Esophagus squamous epithelium (tissue), 5 donors: ENCODE results near the gene OPA3. TPM values are rescaled to one million over a fixed set of nuclear protein-coding genes. Genes with fewer than 3 reads are reported as not detected.

Experiments
- DNase-seq: peaks from one replicate; lab custom pipeline; 2025; lab: John Stamatoyannopoulos, UW
- H3K27ac ChIP-seq, 4 donors: fragments of 200-600 bp; sonication (generic); one replicate each; pipeline ENCODE4 v1.5.1; 2016 to 2019; ENCODE audit warnings: mild to moderate bottlenecking in 1 of 4
- H3K27me3 ChIP-seq, 4 donors: fragments of 200-600 bp; sonication (generic); 1 replicate in 3 of 4; 2 replicates in 1 of 4; pipeline versions ENCODE4 v1.5.1 to v1.6.0; 2017 to 2021; ENCODE audit warnings: antibody characterized with exemption in 1 of 4
- H3K36me3 ChIP-seq, 3 donors: fragments of 200-600 bp; sonication (generic); one replicate each; pipeline ENCODE4 v1.5.1; 2016 to 2019
- H3K4me1 ChIP-seq, 3 donors: fragments of 200-600 bp; sonication (generic); one replicate each; pipeline ENCODE4 v1.5.1; 2017 to 2019
- H3K4me3 ChIP-seq, 4 donors: fragments of 200-600 bp; sonication (generic); 1 replicate in 3 of 4; 2 replicates in 1 of 4; pipeline ENCODE4 v1.5.1; 2016 to 2019; ENCODE audit warnings: mild to moderate bottlenecking in 2 of 4, moderate library complexity in 1 of 4
- H3K9me3 ChIP-seq, 3 donors: fragments of 200-600 bp; sonication (generic); one replicate each; pipeline ENCODE4 v1.5.1; 2016 to 2019
- CTCF ChIP-seq, 6 experiments: fragments of 450-650 bp in 4 of 6; fragments of 200-600 bp in 2 of 6; sonication (generic) in 2 of 6; IDR thresholded peaks; one replicate each; pipeline ENCODE4 v1.5.1; 2016 to 2019; ENCODE audit warnings: antibody characterized with exemption in 6 of 6, mild to moderate bottlenecking in 4 of 6, moderate library complexity in 4 of 6
- POLR2A ChIP-seq, 4 donors: fragments of 450-650 bp; IDR thresholded peaks; one replicate each; pipeline ENCODE4 v1.6.1; 2017; ENCODE audit warnings: antibody characterized with exemption in 4 of 4, mild to moderate bottlenecking in 4 of 4, moderate library complexity in 3 of 4
- WGBS, 2 donors: methylation state at CpG; one replicate each; pipeline ENCODE4 v1.1.5; 2018; 5-methylcytosine and 5-hydroxymethylcytosine counted together
- intact Hi-C: fragments of 100-400 bp; cut with DNase I; formaldehyde crosslinking; loops from one replicate; pipeline ENCODE4 v1.15.0; 2022
- total RNA-seq, 4 donors: library from RNA; depleted of rRNA; stranded (reverse); fragments of >200 nt; gene quantifications; one replicate each; pipeline ENCODE4 v1.1.0, GENCODE V29; 2016
- donor health status: DM: yes; HTN: yes; CAD: no.

The OPA3 gene
- total RNA-seq, 4 donors from 2014 or later: 4.7 to 12.4 (median 10.1) TPM

DNA sequence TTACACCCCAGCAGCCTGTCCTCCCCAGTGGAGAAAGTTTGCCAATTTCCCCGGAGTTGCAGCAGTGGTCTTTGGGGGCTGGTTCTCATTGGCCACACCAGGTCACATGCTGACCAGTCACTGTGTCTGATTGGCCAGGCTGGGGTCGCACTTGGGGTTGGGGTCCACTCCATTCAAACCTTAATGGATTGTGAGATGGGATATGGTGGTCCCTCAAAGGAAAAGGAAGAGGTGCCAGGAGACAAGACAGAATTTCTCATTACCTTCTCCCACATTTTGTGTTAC is 82.9 kb downstream of the OPA3 start:
- 72% methylated on average over 2 of the region's 2 CpGs; no CpG with 5 or more reads in 1 of the 2 donors for WGBS, 2 donors
- H3K4me3 ChIP-seq: no peak overlapping the region
- TF ChIP-seq POLR2A (IDR thresholded peaks at IDR 0.05) (no peak), CTCF (IDR thresholded peaks at IDR 0.05) (no peak)
- no peaks in the 10 kb centered on the region for H3K9me3 ChIP-seq
- no peak for DNase-seq
- H3K27ac ChIP-seq: peak overlapping the region in 1 of 4 donors; percentile 39
- H3K4me1 ChIP-seq: peaks cover 23 to 50% (median 29%) of the 10 kb centered on the region in 3 donors
- H3K36me3 ChIP-seq: no peaks in the 10 kb centered on the region
- intact Hi-C loops: no loop called here
- H3K27me3 ChIP-seq: peaks cover 0 to 12% (median 0%) of the 10 kb centered on the region in 4 donors

DNA sequence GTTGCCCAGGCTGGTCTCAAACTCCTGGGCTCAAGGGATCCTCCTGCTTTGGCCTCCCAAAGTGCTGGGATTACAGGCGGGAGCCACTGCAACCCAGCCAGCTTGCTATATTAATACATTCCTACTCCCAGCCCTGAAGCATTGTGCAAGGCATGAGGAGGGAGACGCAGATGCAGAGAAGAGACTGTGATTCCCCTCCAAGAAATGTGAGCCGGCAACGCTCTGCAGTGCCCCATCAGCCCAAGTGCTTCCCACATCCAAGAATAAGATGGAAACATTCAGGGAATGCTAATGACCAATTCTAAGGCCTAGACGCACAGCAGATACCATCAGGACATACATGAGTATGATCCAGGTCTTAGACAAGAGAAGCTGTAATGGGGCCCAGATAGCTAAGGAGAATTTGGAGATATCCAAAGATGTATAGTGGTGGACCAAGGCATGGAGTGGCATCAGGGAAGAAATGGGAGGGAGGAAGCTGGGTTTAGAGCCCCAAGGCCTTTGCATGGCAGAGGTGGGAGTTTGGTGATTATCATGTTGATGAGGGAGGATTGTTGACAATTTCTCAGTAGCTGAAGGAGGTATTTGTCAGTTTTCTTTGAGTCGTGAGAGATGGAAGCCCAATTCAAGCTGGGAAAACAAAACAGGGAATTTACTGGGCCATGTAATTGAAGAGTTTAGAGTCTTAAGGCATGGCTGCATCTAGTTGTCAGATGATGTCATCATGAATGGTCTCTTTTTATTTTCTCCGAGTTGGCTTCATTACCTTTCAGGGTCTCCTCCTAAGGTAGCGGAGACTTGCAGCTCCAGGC is 83.5 kb downstream of the OPA3 start:
- Histone ChIP-seq H3K9me3 (no peaks in the 10 kb centered on the region), H3K4me3 (no peak overlapping the region), H3K36me3 (no peaks in the 10 kb centered on the region), H3K27me3 (peaks cover 0 to 18% (median 0%) of the 10 kb centered on the region in 4 donors), H3K4me1 (peaks cover 29 to 54% (median 32%) of the 10 kb centered on the region in 3 donors), H3K27ac (no peak overlapping the region)
- intact Hi-C loops: no loop called here
- 78 to 90% methylated on average over 4 of the region's 8 CpGs for WGBS, 2 donors
- DNase-seq: no peak
- TF ChIP-seq CTCF (IDR thresholded peaks at IDR 0.05): no peak
- no peak for TF ChIP-seq POLR2A (IDR thresholded peaks at IDR 0.05)

DNA sequence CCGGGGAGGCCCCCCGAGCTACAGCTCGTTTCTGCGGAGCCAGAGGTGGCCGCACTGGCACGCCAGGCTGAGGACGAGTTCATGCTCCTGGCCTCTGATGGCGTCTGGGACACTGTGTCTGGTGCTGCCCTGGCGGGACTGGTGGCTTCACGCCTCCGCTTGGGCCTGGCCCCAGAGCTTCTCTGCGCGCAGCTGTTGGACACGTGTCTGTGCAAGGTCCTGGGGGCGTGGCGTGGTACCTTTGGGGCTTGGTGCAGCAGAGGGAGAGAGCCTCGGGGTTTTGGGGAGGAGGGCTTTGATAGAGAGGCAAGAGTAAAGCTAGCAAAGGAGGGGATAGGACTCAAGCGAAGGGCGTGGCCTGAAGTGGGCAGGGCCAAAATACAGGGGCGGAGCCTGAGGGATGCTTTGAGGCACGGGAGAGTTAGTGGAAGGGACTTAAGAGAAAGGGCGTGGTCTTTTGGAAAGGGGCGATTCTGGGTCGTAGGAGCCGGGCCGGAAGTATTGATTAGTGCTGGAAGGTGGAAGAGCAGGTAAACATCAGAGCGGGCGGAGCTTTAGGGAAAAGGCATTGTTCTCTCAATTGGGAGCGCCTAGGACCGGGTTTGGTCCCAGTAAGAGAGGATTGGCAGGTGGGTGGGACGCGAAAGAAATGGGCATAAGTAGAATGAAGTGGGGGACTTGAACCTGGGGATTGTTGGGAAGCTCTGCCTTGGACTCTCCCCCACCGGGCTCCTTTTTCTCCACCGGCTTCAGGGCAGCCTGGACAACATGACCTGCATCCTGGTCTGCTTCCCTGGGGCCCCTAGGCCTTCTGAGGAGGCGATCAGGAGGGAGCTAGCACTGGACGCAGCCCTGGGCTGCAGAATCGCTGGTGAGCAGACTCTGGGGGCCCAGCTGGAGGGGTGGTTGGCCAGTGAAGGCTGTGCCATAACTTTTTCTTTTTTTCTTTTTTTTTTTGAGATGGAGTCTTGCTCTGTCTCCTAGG is 85.1 kb downstream of the OPA3 start:
- no peak for DNase-seq

GRCh38 chr19:45498411-45499195 is 86.0 kb downstream of the OPA3 start, which contains the start of gene PPM1N:
PPM1N (plus strand) TSS chr19:45498443; CDS start chr19:45498473, 30 bp downstream.
- Histone ChIP-seq H3K36me3 (no peaks in the 10 kb centered on the region), H3K9me3 (no peaks in the 10 kb centered on the region), H3K4me1 (peaks cover 32 to 47% (median 36%) of the 10 kb centered on the region in 3 donors), H3K27me3 (peaks cover 0 to 28% (median 0%) of the 10 kb centered on the region in 4 donors), H3K27ac (peak within 1 kb of the TSS in 3 of 4 donors; percentile 50 to 73 (median 72)), H3K4me3 (peak within 1 kb of the TSS; percentile 7 to 79 (median 69))
- WGBS, 2 donors: 0 to 1% methylated on average over 9 to 15 of the region's 89 CpGs
- TF ChIP-seq POLR2A (IDR thresholded peaks at IDR 0.05): no peak
- peak in 3 of 6 experiments; percentile 7 to 37 (median 13) for TF ChIP-seq CTCF (IDR thresholded peaks at IDR 0.05)
- DNase-seq: no peak
- intact Hi-C loops: no loop called here

More for the DNA sequence above, 85.1 kb downstream of the OPA3 start:
- peak overlapping the region in 1 of 4 donors; percentile 26 for H3K27ac ChIP-seq
- WGBS, 2 donors: 23 to 24% methylated on average over 21 to 27 of the region's 37 CpGs
- no peaks in the 10 kb centered on the region for H3K36me3 ChIP-seq
- H3K4me3 ChIP-seq: peak overlapping the region in 3 of 4 donors; percentile 1 to 53 (median 44)
- H3K27me3 ChIP-seq: peaks cover 0 to 28% (median 0%) of the 10 kb centered on the region in 4 donors
- peaks cover 31 to 42% (median 32%) of the 10 kb centered on the region in 3 donors for H3K4me1 ChIP-seq
- TF ChIP-seq CTCF (IDR thresholded peaks at IDR 0.05) (peak in 1 of 6 experiments; percentile 4), POLR2A (IDR thresholded peaks at IDR 0.05) (no peak)
- H3K9me3 ChIP-seq: no peaks in the 10 kb centered on the region
- intact Hi-C loops: no loop called here
